GM18867 (cell line): Measurements from ENCODE around the gene UBB.
A peak's percentile ranks its signal among the peaks of the same experiment; 100 is the strongest.

Source experiments
- ATAC-seq: cut with Tn5 transposase; IDR thresholded peaks from one replicate; pipeline ENCODE4 v1.9.1; 2021; ENCODE audit warnings: mild to moderate bottlenecking, moderate library complexity; ENCODE audit not compliant: unreplicated experiment

The UBB gene

GRCh38 chr17:16380640-16381495 is at the start of gene UBB:
TSS of gene UBB (plus strand) at chr17:16381091. CDS start at chr17:16381908, 817 bp downstream.
- peak; percentile 92 for ATAC-seq

GRCh38 chr17:16338391-16338790 is 42.5 kb upstream of the UBB start:
- ATAC-seq, result no peak

GRCh38 chr17:16339402-16339801 is 41.5 kb upstream of the UBB start:
- no peak for ATAC-seq

- no peak for ATAC-seq
Observed at GRCh38 chr17:16339959-16340358, 40.9 kb upstream of the UBB start.

GRCh38 chr17:16342979-16343378 is 37.9 kb upstream of the UBB start:
- no peak for ATAC-seq

GRCh38 chr17:16343569-16343968 is 37.3 kb upstream of the UBB start:
- ATAC-seq, result no peak

GRCh38 chr17:16345565-16345964 is 35.3 kb upstream of the UBB start:
- no peak for ATAC-seq

GRCh38 chr17:16346721-16347271 is 34.1 kb upstream of the UBB start:
- no peak for ATAC-seq

- no peak for ATAC-seq
Observed at GRCh38 chr17:16348586-16348985, 32.3 kb upstream of the UBB start.

GRCh38 chr17:16349431-16349830 is 31.5 kb upstream of the UBB start:
- no peak for ATAC-seq

- ATAC-seq, result no peak
Observed at GRCh38 chr17:16351831-16352230, 29.1 kb upstream of the UBB start.

GRCh38 chr17:16352303-16352666 is 28.6 kb upstream of the UBB start:
- ATAC-seq, result no peak

GRCh38 chr17:16352667-16353316 is 28.1 kb upstream of the UBB start:
- ATAC-seq, result peak; percentile 61

GRCh38 chr17:16353317-16354174 is 27.3 kb upstream of the UBB start, which contains the start of gene CENPV:
TSS of gene CENPV (minus strand) at chr17:16353469. CDS start at chr17:16353436, 33 bp downstream.
- ATAC-seq, result peak; percentile 72

- ATAC-seq, result no peak
Observed at GRCh38 chr17:16354585-16354984, 26.3 kb upstream of the UBB start.

GRCh38 chr17:16358394-16358793 is 22.5 kb upstream of the UBB start:
- ATAC-seq, result no peak

GRCh38 chr17:16361874-16362273 is 19.0 kb upstream of the UBB start:
- ATAC-seq, result no peak

- peak; percentile 72 for ATAC-seq
Observed at GRCh38 chr17:16363749-16364536, 16.9 kb upstream of the UBB start.

- ATAC-seq, result no peak
Observed at GRCh38 chr17:16364625-16365024, 16.3 kb upstream of the UBB start.

GRCh38 chr17:16371742-16372141 is 9.1 kb upstream of the UBB start:
- no peak for ATAC-seq
